A549 (cell line): ENCODE results near the gene SUSD5. TPM values are rescaled to one million over a fixed set of nuclear protein-coding genes. Genes with fewer than 3 reads are reported as not detected.

Source experiments
- ATAC-seq, 2 experiments: fragments of 200-7000 bp in 1 of 2; fragments of >200 bp in 1 of 2; cut with Nextera tagmentation in 1 of 2; cut with Tn5 transposase in 1 of 2; 3 replicates each; pipeline versions ENCODE4 v1.8.0 to v1.9.1; 2018 to 2020; ENCODE audit warnings: mild to moderate bottlenecking in 1 of 2, moderate library complexity in 1 of 2
- CTCF ChIA-PET: fragments of 300-600 bp; sonication (Branson Sonifier 250); formaldehyde crosslinking; extraction: SDS; loops from one replicate; lab custom pipeline; 2021; ENCODE audit warnings: antibody characterized with exemption, inconsistent platforms; lab: Yijun Ruan, JAX
- POLR2A ChIA-PET: fragments of 350-600 bp; formaldehyde crosslinking; extraction: SDS; loops from one replicate; lab custom pipeline; 2021; ENCODE audit warnings: antibody characterized with exemption, inconsistent platforms; lab: Yijun Ruan, JAX
- DNase-seq, 2 experiments: peaks; one replicate each; pipeline versions ENCODE4 v3.0.0 to v3.0.0-alpha.2; 2011 to 2016; ENCODE audit warnings: low read depth in 1 of 2, low spot score in 1 of 2
- FAIRE-seq: peaks from 2 replicates; lab custom pipeline; 2011; peaks lifted over from hg19 to GRCh38; lab: Jason Lieb, UNC
- H3K27ac ChIP-seq, 2 experiments: fragments of >200 bp; sonication (Bioruptor Twin); formaldehyde crosslinking; 3 replicates each; pipeline ENCODE4 v1.5.1; 2016 to 2017
- H3K4me1 ChIP-seq: fragments of >200 bp; sonication (Bioruptor Twin); formaldehyde crosslinking; 3 replicates; pipeline ENCODE4 v1.6.1; 2016
- H3K4me2 ChIP-seq: fragments of >200 bp; sonication (Bioruptor Twin); formaldehyde crosslinking; 3 replicates; pipeline ENCODE4 v1.6.1; 2016
- H3K4me3 ChIP-seq: fragments of >200 bp; sonication (Bioruptor Twin); formaldehyde crosslinking; 3 replicates; pipeline ENCODE4 v1.5.1; 2016
- H3K9me3 ChIP-seq: fragments of >200 bp; sonication (Bioruptor Twin); formaldehyde crosslinking; 3 replicates; pipeline ENCODE4 v1.6.1; 2016
- CBX8 ChIP-seq: fragments of 200-600 bp; sonication (generic); IDR thresholded peaks from 2 replicates; pipeline ENCODE4 v1.6.1; 2016
- CHD2 ChIP-seq: fragments of 150-350 bp; IDR thresholded peaks from 2 replicates; pipeline ENCODE4 v1.6.1; 2014; ENCODE audit warnings: low read length; ENCODE audit not compliant: partially characterized antibody
- CHD4 ChIP-seq: fragments of 200-600 bp; sonication (generic); IDR thresholded peaks from 2 replicates; pipeline ENCODE4 v1.6.1; 2016; ENCODE audit warnings: antibody characterized with exemption, mild to moderate bottlenecking, borderline replicate concordance
- ESRRA ChIP-seq: fragments of 150-350 bp; IDR thresholded peaks from 2 replicates; pipeline ENCODE4 v1.6.1; 2014; ENCODE audit warnings: mild to moderate bottlenecking, low read length, borderline replicate concordance
- FOXS1 ChIP-seq: fragments of 250-450 bp; sonication (Bioruptor Pico); IDR thresholded peaks from 2 replicates; pipeline ENCODE4 v1.5.0; 2020; ENCODE audit warnings: mild to moderate bottlenecking, moderate library complexity
- HEYL ChIP-seq: fragments of 250-450 bp; sonication (Bioruptor Pico); IDR thresholded peaks from 2 replicates; pipeline ENCODE4 v1.8.0; 2021; ENCODE audit warnings: mild to moderate bottlenecking, moderate library complexity
- JUN ChIP-seq, 2 experiments: fragments of >200 bp; sonication (Bioruptor Twin); formaldehyde crosslinking; IDR thresholded peaks; 2 replicates in 1 of 2; 3 replicates in 1 of 2; pipeline ENCODE4 v1.6.1; 2016 to 2017
- JUNB ChIP-seq: fragments of >200 bp; sonication (Bioruptor Twin); formaldehyde crosslinking; IDR thresholded peaks from 2 replicates; pipeline ENCODE4 v1.6.1; 2016
- KDM1A ChIP-seq: fragments of 200-600 bp; sonication (generic); IDR thresholded peaks from 2 replicates; pipeline ENCODE4 v1.6.1; 2016; ENCODE audit warnings: low read depth, mild to moderate bottlenecking
- KDM5A ChIP-seq: fragments of 200-600 bp; sonication (generic); IDR thresholded peaks from 2 replicates; pipeline ENCODE4 v1.6.1; 2016; ENCODE audit warnings: antibody characterized with exemption, mild to moderate bottlenecking
- MYC ChIP-seq: IDR thresholded peaks from 2 replicates; pipeline ENCODE4 v1.6.1; 2012; ENCODE audit warnings: mild to moderate bottlenecking, inconsistent platforms, low read length, improper control_type of control experiment, borderline replicate concordance
- NPAS2 ChIP-seq: fragments of 250-450 bp; sonication (Bioruptor Pico); IDR thresholded peaks from 2 replicates; pipeline ENCODE4 v1.8.0; 2022; ENCODE audit warnings: mild to moderate bottlenecking, moderate library complexity, borderline replicate concordance
- NR3C1 ChIP-seq: fragments of >200 bp; sonication (Bioruptor Twin); formaldehyde crosslinking; IDR thresholded peaks from 3 replicates; pipeline ENCODE4 v1.6.1; 2017
- PHF8 ChIP-seq: fragments of 200-600 bp; sonication (generic); IDR thresholded peaks from 2 replicates; pipeline ENCODE4 v1.6.1; 2016; ENCODE audit warnings: low read depth, mild to moderate bottlenecking, antibody characterized with exemption, moderate library complexity, borderline replicate concordance
- POLR2AphosphoS2 ChIP-seq: conservative IDR thresholded peaks from 2 replicates; pipeline ENCODE4 v1.6.1; 2012; ENCODE audit warnings: low read length, improper control_type of control experiment, inconsistent platforms
- RAD21 ChIP-seq, 2 experiments: fragments of >200 bp in 1 of 2; sonication (Bioruptor Twin) in 1 of 2; formaldehyde crosslinking in 1 of 2; IDR thresholded peaks in 1 of 2; conservative IDR thresholded peaks in 1 of 2; 2 replicates in 1 of 2; 3 replicates in 1 of 2; pipeline ENCODE4 v1.6.1; 2012 to 2018; ENCODE audit warnings: inconsistent platforms in 1 of 2
- RCOR1 ChIP-seq: fragments of 150-350 bp; IDR thresholded peaks from 2 replicates; pipeline ENCODE4 v1.6.1; 2014; ENCODE audit warnings: antibody characterized with exemption, low read length, low read depth
- RFX5 ChIP-seq: fragments of 450-650 bp; IDR thresholded peaks from 2 replicates; pipeline ENCODE4 v1.7.1; 2014; ENCODE audit warnings: antibody characterized with exemption, mild to moderate bottlenecking, moderate library complexity
- SMC3 ChIP-seq: fragments of >200 bp; sonication (Bioruptor Twin); formaldehyde crosslinking; IDR thresholded peaks from 3 replicates; pipeline ENCODE4 v1.6.1; 2018; ENCODE audit warnings: inconsistent platforms
- SREBF2 ChIP-seq: fragments of 450-650 bp; IDR thresholded peaks from 2 replicates; pipeline ENCODE4 v1.6.1; 2014; ENCODE audit warnings: mild to moderate bottlenecking, moderate library complexity
- TFCP2L1 ChIP-seq: fragments of 250-450 bp; sonication (Bioruptor Pico); IDR thresholded peaks from 2 replicates; pipeline ENCODE4 v1.5.0; 2021; ENCODE audit warnings: mild to moderate bottlenecking
- WGBS: methylation state at CpG from one replicate; pipeline ENCODE4 v1.1.6; 2017; ENCODE audit errors: missing lambda C conversion rate; 5-methylcytosine and 5-hydroxymethylcytosine counted together
- polyA plus RNA-seq, 4 experiments: library from polyadenylated mRNA; depleted of rRNA in 3 of 4; stranded (reverse); fragments of >200 nt; fragmentation: RNase III in 1 of 4; extraction: RNeasy Plus Mini Kit Qiagen cat#74134 plus additional on column Dnase treatment in 1 of 4; gene quantifications; 2 replicates in 3 of 4; 3 replicates in 1 of 4; pipeline ENCODE4 v1.2.3, GENCODE V29; 2011 to 2017
- TF ChIP-seq, protein P1 (sequence below): fragments of >200 bp; sonication (Bioruptor Twin); formaldehyde crosslinking; IDR thresholded peaks from 3 replicates; pipeline ENCODE4 v1.5.1; 2016
- TF ChIP-seq, protein P2 (sequence below): IDR thresholded peaks from 2 replicates; pipeline ENCODE4 v1.6.1; 2012
- TF ChIP-seq, protein P3 (sequence below): fragments of 250-450 bp; sonication (Bioruptor Pico); IDR thresholded peaks from 2 replicates; pipeline ENCODE4 v1.5.0; 2020; ENCODE audit warnings: low read depth, mild to moderate bottlenecking, moderate library complexity
- TF ChIP-seq, protein P4 (sequence below): IDR thresholded peaks from 2 replicates; pipeline ENCODE4 v1.6.1; 2012; ENCODE audit warnings: low read depth, borderline replicate concordance
- TF ChIP-seq, protein P5 (sequence below): fragments of 150-350 bp; IDR thresholded peaks from 2 replicates; pipeline ENCODE4 v1.6.1; 2014; ENCODE audit warnings: low read depth, mild to moderate bottlenecking, low read length
- TF ChIP-seq, protein P6 (sequence below): fragments of >200 bp; sonication (Bioruptor Twin); formaldehyde crosslinking; IDR thresholded peaks from 3 replicates; pipeline ENCODE4 v1.6.1; 2016
- TF ChIP-seq, protein P7 (sequence below): fragments of 250-450 bp; sonication (Bioruptor Pico); IDR thresholded peaks from 2 replicates; pipeline ENCODE4 v1.5.0; 2021; ENCODE audit warnings: mild to moderate bottlenecking, moderate library complexity, borderline replicate concordance

Gene SUSD5
- polyA plus RNA-seq, 2 of the 4 experiments (the other 2 are of a cell fraction) = 0.63 to 1.7 TPM

DNA sequence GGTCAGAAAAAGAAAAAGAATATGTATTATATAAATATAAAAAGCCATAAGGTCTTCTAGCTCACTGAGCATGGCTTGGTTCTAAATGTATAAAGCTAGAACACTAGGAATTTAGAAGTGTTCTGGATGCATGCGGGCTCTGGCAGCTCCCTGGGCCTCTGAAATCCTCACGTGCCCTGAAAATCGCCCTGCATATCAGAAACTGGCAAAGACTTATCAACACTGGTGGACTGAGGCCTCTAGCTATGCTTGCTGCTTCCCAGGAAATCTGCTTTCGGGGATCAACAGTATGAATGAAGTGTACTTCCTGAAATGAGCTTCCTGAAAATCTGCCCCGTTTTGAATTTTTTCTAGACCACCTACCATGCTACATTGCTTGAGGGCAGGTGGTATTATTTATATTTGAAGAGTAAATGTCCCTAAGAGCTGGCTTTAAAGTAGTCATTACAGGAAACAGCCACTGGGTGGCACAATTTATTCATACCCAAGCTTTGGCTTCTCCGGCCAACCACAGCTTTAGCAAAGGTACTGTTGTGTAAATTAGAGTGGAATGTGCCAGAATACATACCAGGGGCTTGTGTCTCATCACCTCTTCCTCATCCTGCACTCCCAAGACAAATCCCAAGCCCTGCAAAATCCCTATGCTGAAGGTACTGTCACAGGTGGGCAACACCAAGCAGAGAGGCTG, 87.1 kb downstream of the SUSD5 start:
- no peak overlapping the region for H3K27ac ChIP-seq
- TF ChIP-seq POLR2AphosphoS2 (no peak), NPAS2 (CRISPR knock-in tag) (no peak), HEYL (no peak), RAD21 (conservative IDR thresholded peaks at IDR 0.05 in 1 of 2, IDR thresholded peaks at IDR 0.05 in 1 of 2) (peak; percentile 87 to 89), RFX5 (no peak), JUNB (no peak), FOXS1 (no peak), PHF8 (no peak), SMC3 (peak; percentile 84), SREBF2 (no peak), NR3C1 (no peak), MYC (no peak), JUN (IDR thresholded peaks at IDR 0.05) (no peak), RCOR1 (no peak), KDM5A (no peak), CHD4 (no peak)
- TF ChIP-seq, protein P1, sequence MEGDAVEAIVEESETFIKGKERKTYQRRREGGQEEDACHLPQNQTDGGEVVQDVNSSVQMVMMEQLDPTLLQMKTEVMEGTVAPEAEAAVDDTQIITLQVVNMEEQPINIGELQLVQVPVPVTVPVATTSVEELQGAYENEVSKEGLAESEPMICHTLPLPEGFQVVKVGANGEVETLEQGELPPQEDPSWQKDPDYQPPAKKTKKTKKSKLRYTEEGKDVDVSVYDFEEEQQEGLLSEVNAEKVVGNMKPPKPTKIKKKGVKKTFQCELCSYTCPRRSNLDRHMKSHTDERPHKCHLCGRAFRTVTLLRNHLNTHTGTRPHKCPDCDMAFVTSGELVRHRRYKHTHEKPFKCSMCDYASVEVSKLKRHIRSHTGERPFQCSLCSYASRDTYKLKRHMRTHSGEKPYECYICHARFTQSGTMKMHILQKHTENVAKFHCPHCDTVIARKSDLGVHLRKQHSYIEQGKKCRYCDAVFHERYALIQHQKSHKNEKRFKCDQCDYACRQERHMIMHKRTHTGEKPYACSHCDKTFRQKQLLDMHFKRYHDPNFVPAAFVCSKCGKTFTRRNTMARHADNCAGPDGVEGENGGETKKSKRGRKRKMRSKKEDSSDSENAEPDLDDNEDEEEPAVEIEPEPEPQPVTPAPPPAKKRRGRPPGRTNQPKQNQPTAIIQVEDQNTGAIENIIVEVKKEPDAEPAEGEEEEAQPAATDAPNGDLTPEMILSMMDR = peak; percentile 87
- TF ChIP-seq, protein P2, sequence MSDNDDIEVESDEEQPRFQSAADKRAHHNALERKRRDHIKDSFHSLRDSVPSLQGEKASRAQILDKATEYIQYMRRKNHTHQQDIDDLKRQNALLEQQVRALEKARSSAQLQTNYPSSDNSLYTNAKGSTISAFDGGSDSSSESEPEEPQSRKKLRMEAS = no peak
- TF ChIP-seq, protein P3, sequence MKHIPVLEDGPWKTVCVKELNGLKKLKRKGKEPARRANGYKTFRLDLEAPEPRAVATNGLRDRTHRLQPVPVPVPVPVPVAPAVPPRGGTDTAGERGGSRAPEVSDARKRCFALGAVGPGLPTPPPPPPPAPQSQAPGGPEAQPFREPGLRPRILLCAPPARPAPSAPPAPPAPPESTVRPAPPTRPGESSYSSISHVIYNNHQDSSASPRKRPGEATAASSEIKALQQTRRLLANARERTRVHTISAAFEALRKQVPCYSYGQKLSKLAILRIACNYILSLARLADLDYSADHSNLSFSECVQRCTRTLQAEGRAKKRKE (CRISPR knock-in tag) = no peak
- peak; percentile 67 to 77 for DNase-seq
- H3K4me3 ChIP-seq = no peak overlapping the region
- 26% methylated on average over 6 of the region's 6 CpGs for whole genome bisulfite sequencing
- no peaks in the 10 kb centered on the region for H3K9me3 ChIP-seq
- POLR2A ChIA-PET = interaction anchor here (1.1 to 1.9 kb wide), 2 partner anchors 241 to 309 kb away, joined by 6 to 16 read pairs; partner anchors contain the start of gene UBP1
- FAIRE-seq = peak; percentile 63
- ATAC-seq = peak; percentile 87 to 92
- no peak overlapping the region for H3K4me2 ChIP-seq
- 0 out of 3 replicates have a peak, but pooled peaks cover 5% of the 10 kb centered on the region for H3K4me1 ChIP-seq
- CTCF ChIA-PET = interaction anchor here (0.6 to 8.3 kb wide), 53 partner anchors 10 to 667 kb away, joined by 3 to 187 read pairs (median 4); partner anchors contain the start of genes CRTAP, PDCD6IP and UBP1

DNA sequence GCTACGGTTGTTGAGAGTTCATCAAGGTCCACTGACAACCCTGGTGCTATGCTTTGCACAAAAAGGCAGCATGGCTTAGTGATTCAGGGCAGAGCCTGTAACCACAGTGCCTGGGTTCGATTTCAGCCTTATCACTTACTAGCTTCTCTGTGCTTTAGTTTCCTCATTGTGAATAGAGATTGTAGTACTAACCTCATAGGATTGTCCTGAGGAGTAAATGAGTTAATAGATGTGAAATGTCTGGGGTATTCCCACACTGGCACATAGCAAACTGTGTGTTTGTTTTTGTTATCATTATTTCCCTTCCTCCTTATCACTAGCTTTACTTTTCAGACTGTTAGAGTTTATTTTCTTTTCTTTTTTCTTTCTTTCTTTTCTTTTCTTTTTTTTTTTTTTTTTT, 88.5 kb downstream of the SUSD5 start:
- Histone ChIP-seq H3K4me2 (no peak overlapping the region), H3K4me3 (no peak overlapping the region), H3K9me3 (no peaks in the 10 kb centered on the region), H3K4me1 (0 out of 3 replicates have a peak, but pooled peaks cover 5% of the 10 kb centered on the region), H3K27ac (no peak overlapping the region)
- POLR2A ChIA-PET = interaction anchor here (1.9 kb wide), 1 partner anchor 311 kb away, joined by 6 read pairs; the partner anchor contains the start of gene UBP1
- 51% methylated on average over 2 of the region's 2 CpGs for WGBS
- FAIRE-seq = no peak
- CTCF ChIA-PET = interaction anchor here (0.6 to 8.3 kb wide), 10 partner anchors 14 to 657 kb away, joined by 3 to 187 read pairs (median 4); partner anchors contain the start of gene CRTAP
- ATAC-seq = no peak
- DNase-seq = no peak
- TF ChIP-seq KDM1A (no peak), PHF8 (no peak), SREBF2 (no peak), NR3C1 (no peak), JUN (IDR thresholded peaks at IDR 0.05) (no peak), CHD2 (no peak), TFCP2L1 (no peak), ESRRA (no peak), CBX8 (no peak)
- TF ChIP-seq, protein P4, sequence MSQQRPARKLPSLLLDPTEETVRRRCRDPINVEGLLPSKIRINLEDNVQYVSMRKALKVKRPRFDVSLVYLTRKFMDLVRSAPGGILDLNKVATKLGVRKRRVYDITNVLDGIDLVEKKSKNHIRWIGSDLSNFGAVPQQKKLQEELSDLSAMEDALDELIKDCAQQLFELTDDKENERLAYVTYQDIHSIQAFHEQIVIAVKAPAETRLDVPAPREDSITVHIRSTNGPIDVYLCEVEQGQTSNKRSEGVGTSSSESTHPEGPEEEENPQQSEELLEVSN = no peak
- TF ChIP-seq, protein P5, sequence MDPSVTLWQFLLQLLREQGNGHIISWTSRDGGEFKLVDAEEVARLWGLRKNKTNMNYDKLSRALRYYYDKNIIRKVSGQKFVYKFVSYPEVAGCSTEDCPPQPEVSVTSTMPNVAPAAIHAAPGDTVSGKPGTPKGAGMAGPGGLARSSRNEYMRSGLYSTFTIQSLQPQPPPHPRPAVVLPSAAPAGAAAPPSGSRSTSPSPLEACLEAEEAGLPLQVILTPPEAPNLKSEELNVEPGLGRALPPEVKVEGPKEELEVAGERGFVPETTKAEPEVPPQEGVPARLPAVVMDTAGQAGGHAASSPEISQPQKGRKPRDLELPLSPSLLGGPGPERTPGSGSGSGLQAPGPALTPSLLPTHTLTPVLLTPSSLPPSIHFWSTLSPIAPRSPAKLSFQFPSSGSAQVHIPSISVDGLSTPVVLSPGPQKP = no peak
- TF ChIP-seq, protein P6, sequence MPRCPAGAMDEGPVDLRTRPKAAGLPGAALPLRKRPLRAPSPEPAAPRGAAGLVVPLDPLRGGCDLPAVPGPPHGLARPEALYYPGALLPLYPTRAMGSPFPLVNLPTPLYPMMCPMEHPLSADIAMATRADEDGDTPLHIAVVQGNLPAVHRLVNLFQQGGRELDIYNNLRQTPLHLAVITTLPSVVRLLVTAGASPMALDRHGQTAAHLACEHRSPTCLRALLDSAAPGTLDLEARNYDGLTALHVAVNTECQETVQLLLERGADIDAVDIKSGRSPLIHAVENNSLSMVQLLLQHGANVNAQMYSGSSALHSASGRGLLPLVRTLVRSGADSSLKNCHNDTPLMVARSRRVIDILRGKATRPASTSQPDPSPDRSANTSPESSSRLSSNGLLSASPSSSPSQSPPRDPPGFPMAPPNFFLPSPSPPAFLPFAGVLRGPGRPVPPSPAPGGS = no peak
- TF ChIP-seq, protein P7, sequence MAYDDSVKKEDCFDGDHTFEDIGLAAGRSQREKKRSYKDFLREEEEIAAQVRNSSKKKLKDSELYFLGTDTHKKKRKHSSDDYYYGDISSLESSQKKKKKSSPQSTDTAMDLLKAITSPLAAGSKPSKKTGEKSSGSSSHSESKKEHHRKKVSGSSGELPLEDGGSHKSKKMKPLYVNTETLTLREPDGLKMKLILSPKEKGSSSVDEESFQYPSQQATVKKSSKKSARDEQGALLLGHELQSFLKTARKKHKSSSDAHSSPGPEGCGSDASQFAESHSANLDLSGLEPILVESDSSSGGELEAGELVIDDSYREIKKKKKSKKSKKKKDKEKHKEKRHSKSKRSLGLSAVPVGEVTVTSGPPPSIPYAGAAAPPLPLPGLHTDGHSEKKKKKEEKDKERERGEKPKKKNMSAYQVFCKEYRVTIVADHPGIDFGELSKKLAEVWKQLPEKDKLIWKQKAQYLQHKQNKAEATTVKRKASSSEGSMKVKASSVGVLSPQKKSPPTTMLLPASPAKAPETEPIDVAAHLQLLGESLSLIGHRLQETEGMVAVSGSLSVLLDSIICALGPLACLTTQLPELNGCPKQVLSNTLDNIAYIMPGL (CRISPR knock-in tag) = no peak
